ENCODE results near the gene MORF4L1.
A peak's percentile ranks its signal among the peaks of the same experiment; 100 is the strongest.

GRCh38 chr15:78872972-78873792, 492 bp downstream of the MORF4L1 start:
- peak; percentile 79 for TF ChIP-seq POLR2AphosphoS5 (IDR thresholded peaks at IDR 0.05; ENCODE audit: low read depth, low read length)
- peak; percentile 77 for TF ChIP-seq POLR2A (IDR thresholded peaks at IDR 0.05; ENCODE audit: low read depth, low read length)
- peak; percentile 72 for TF ChIP-seq TAF1 (IDR thresholded peaks at IDR 0.05; ENCODE audit: borderline replicate concordance, low read depth, low read length)
